Activated naive CD4-positive, alpha-beta T cell treated with anti-CD3 and anti-CD28 coated beads for 36 hours (primary cell): ENCODE data around the gene ABCC2. TPM values are rescaled to one million over a fixed set of nuclear protein-coding genes. Genes with fewer than 3 reads are reported as not detected.
A peak's percentile ranks its signal among the peaks of the same experiment; 100 is the strongest.

ENCODE experiments used
- CTCF ChIA-PET: fragments of 350-600 bp; sonication (Branson Sonifier 250); formaldehyde crosslinking; loops from one replicate; lab custom pipeline; 2021; ENCODE audit warnings: antibody characterized with exemption; lab: Charles Lee
- DNase-seq: peaks from one replicate; pipeline ENCODE4 v3.0.0-alpha.2; 2020
- H3K27ac Mint-ChIP-seq: one replicate; pipeline ENCODE4 v1.8.0; 2021; ENCODE audit warnings: mild to moderate bottlenecking, mixed read lengths
- H3K27me3 Mint-ChIP-seq: one replicate; pipeline ENCODE4 v1.8.0; 2021; ENCODE audit warnings: low read depth, mixed read lengths
- H3K36me3 Mint-ChIP-seq: one replicate; pipeline ENCODE4 v1.8.0; 2021; ENCODE audit warnings: low read depth, mixed read lengths
- H3K4me1 Mint-ChIP-seq: one replicate; pipeline ENCODE4 v1.8.0; 2021; ENCODE audit warnings: low read depth, mixed read lengths
- H3K4me3 Mint-ChIP-seq: one replicate; pipeline ENCODE4 v1.8.0; 2021; ENCODE audit warnings: mild to moderate bottlenecking, moderate library complexity, mixed read lengths
- H3K9me3 Mint-ChIP-seq: one replicate; pipeline ENCODE4 v1.8.0; 2021; ENCODE audit warnings: mixed read lengths
- intact Hi-C: fragments of 100-400 bp; cut with micrococcal nuclease; formaldehyde crosslinking; loops from one replicate; pipeline ENCODE4 v1.15.1; 2023
- total RNA-seq, 2 experiments: library from RNA; stranded (reverse); gene quantifications; one replicate each; pipeline ENCODE4 v1.2.3, GENCODE V29; 2021

Gene ABCC2
- total RNA-seq, 2 experiments from 2014 or later: 0.20 to 0.64 TPM

- H3K27ac Mint-ChIP-seq: no peak overlapping the region
- H3K4me1 Mint-ChIP-seq: peaks cover 4% of the 10 kb centered on the region
- H3K4me3 Mint-ChIP-seq: no peak overlapping the region
- peaks cover 2% of the 10 kb centered on the region for H3K36me3 Mint-ChIP-seq
- CTCF ChIA-PET: interaction anchor here (1.8 to 7.6 kb wide), 2 partner anchors 160 to 200 kb away, joined by 6 to 172 read pairs; partner anchors contain the start of gene DNMBP
- H3K9me3 Mint-ChIP-seq: no peaks in the 10 kb centered on the region
- no peaks in the 10 kb centered on the region for H3K27me3 Mint-ChIP-seq
- no peak for DNase-seq
- intact Hi-C loops: loop anchor here (5.0 kb wide), 3 partner anchors 118 to 658 kb away; no protein-coding TSS in a partner anchor
These were observed 67.1 kb downstream of the ABCC2 start for GRCh38 chr10:99849536-99849935.

DNA sequence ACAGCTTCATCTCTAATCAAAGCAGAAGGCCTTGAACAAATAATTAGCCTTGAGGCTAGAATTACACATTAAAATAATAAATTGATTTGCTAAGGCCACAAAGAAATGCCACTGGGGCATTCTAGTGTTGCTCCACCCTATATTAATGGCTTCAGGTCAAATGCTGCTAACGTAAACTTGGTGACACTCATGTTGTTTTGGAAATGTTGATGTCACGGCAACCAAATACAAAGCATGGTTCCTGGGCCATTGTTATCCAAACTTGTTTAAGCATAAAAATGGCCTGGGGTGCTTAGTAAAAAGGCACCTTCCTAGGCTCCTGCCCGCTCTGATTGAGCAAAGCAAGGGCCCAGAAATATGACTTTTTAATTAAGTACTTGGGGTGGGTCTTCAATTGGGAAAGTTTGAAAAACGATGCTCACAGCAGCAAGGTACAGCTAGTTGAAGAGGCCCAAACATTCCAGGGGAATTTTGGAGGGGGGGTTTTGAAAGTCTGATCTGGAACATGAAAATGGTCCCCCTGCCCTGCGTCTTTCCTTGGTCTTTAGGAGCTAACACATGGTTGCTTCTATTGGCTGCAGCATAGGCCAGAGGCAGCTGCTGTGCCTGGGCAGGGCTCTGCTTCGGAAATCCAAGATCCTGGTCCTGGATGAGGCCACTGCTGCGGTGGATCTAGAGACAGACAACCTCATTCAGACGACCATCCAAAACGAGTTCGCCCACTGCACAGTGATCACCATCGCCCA, 67.8 kb downstream of the ABCC2 start:
- no peak overlapping the region for H3K4me3 Mint-ChIP-seq
- H3K36me3 Mint-ChIP-seq: peaks cover 2% of the 10 kb centered on the region
- no peaks in the 10 kb centered on the region for H3K27me3 Mint-ChIP-seq
- H3K9me3 Mint-ChIP-seq: no peaks in the 10 kb centered on the region
- CTCF ChIA-PET: interaction anchor here (0.7 to 7.6 kb wide), 2 partner anchors 10 to 199 kb away, joined by 5 to 172 read pairs; no protein-coding TSS in a partner anchor
- no peak overlapping the region for H3K27ac Mint-ChIP-seq
- H3K4me1 Mint-ChIP-seq: peaks cover 4% of the 10 kb centered on the region
- DNase-seq: no peak
- intact Hi-C loops: no loop called here

DNA sequence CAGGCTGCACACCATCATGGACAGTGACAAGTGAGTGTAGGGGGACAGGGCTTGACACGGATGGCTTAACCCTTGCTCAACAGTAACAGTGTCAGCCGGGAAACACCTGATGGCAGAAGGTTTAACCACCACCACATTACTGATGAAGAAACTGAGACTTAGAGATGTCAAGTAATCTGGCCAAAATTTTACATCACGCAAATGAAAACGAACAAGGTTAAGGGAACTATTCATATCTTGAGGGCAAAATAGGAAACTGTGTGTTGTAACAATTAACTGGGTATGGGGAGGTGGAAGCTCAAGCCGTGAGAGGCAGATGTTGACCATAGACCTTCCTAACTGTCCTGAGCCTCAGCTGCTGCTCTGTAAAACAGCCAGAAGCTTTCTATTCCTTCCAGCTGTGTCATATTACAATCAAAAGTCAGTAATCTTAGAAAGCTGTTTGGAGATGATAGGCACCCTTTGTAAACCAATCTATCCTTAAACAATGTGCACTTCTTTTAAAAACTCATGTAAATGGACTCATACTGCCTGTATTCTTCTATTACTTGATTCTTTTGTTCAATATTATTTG, 68.4 kb downstream of the ABCC2 start:
- DNase-seq: no peak
- peaks cover 2% of the 10 kb centered on the region for H3K36me3 Mint-ChIP-seq
- H3K27me3 Mint-ChIP-seq: no peaks in the 10 kb centered on the region
- intact Hi-C loops: no loop called here
- H3K27ac Mint-ChIP-seq: no peak overlapping the region
- peaks cover 2% of the 10 kb centered on the region for H3K4me1 Mint-ChIP-seq
- no peak overlapping the region for H3K4me3 Mint-ChIP-seq
- CTCF ChIA-PET: interaction anchor here (0.7 kb wide), 1 partner anchor 9 kb away, joined by 5 read pairs; no protein-coding TSS in a partner anchor
- no peaks in the 10 kb centered on the region for H3K9me3 Mint-ChIP-seq

- no peak overlapping the region for H3K27ac Mint-ChIP-seq
- H3K4me1 Mint-ChIP-seq: no peaks in the 10 kb centered on the region
- no peak for DNase-seq
- no peaks in the 10 kb centered on the region for H3K27me3 Mint-ChIP-seq
- peaks cover 2% of the 10 kb centered on the region for H3K36me3 Mint-ChIP-seq
- H3K4me3 Mint-ChIP-seq: no peak overlapping the region
- intact Hi-C loops: no loop called here
- CTCF ChIA-PET: no interaction called here
- H3K9me3 Mint-ChIP-seq: no peaks in the 10 kb centered on the region
These were observed 69.4 kb downstream of the ABCC2 start for GRCh38 chr10:99851825-99852224.

DNA sequence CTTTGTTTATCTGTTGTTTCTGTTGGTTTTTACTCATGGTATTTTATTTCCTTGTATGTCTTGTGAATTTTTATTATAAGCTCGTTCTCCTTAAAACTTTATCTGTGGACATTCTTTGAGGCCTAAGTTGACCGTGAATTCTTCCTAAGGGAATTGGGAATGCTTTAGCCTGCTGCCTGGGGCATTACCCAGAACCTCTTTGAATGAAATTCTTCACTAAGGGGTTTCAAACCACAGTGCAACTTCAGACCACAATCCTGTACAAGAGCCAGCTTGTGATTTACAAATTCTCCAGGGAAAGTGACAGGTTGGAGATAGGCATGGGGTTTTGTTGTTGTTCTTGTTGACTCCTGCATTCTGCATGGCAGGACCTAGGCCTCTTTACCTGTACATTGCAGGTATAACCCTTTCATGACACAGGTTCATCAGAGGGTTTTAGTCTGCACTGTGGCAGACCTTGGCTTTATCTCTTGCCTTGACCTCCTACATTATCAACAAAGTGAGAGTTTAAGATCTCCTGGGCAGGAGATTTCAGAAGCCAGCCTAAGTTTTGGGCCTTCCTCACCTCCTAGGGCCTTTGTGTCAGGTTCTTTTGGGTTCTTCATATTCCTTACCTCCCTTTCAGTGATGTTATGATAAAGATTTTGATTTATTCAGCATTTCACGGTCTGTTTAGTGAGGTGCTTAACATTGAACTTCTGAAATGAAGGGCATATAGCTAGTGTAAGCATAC, 70.2 kb downstream of the ABCC2 start:
- H3K9me3 Mint-ChIP-seq: no peaks in the 10 kb centered on the region
- intact Hi-C loops: no loop called here
- H3K4me3 Mint-ChIP-seq: no peak overlapping the region
- H3K27me3 Mint-ChIP-seq: no peaks in the 10 kb centered on the region
- H3K36me3 Mint-ChIP-seq: peaks cover 2% of the 10 kb centered on the region
- CTCF ChIA-PET: interaction anchor here (1.2 to 2.7 kb wide), 2 partner anchors 157 to 193 kb away, joined by 3 to 20 read pairs; partner anchors contain the start of gene DNMBP
- H3K4me1 Mint-ChIP-seq: no peaks in the 10 kb centered on the region
- no peak for DNase-seq
- no peak overlapping the region for H3K27ac Mint-ChIP-seq

GRCh38 chr10:99853655-99854054, 71.2 kb downstream of the ABCC2 start:
- Mint-ChIP-seq H3K36me3 (peaks cover 2% of the 10 kb centered on the region), H3K27ac (no peak overlapping the region), H3K27me3 (no peaks in the 10 kb centered on the region), H3K4me1 (no peaks in the 10 kb centered on the region), H3K9me3 (no peaks in the 10 kb centered on the region), H3K4me3 (no peak overlapping the region)
- no peak for DNase-seq
- CTCF ChIA-PET: interaction anchor here (0.7 to 2.7 kb wide), 5 partner anchors 8 to 192 kb away, joined by 3 to 20 read pairs (median 3); partner anchors contain the start of gene DNMBP
- intact Hi-C loops: no loop called here

GRCh38 chr10:99854860-99855259, 72.4 kb downstream of the ABCC2 start:
- Mint-ChIP-seq H3K4me3 (no peak overlapping the region), H3K9me3 (no peaks in the 10 kb centered on the region), H3K36me3 (peaks cover 2% of the 10 kb centered on the region), H3K4me1 (no peaks in the 10 kb centered on the region), H3K27me3 (no peaks in the 10 kb centered on the region), H3K27ac (no peak overlapping the region)
- CTCF ChIA-PET: interaction anchor here (1.1 to 2.7 kb wide), 5 partner anchors 9 to 191 kb away, joined by 3 to 20 read pairs (median 8); partner anchors contain the start of gene DNMBP
- no peak for DNase-seq
- intact Hi-C loops: no loop called here

- intact Hi-C loops: no loop called here
- Mint-ChIP-seq H3K9me3 (no peaks in the 10 kb centered on the region), H3K4me1 (no peaks in the 10 kb centered on the region), H3K4me3 (no peak overlapping the region), H3K36me3 (peaks cover 2% of the 10 kb centered on the region), H3K27me3 (no peaks in the 10 kb centered on the region), H3K27ac (no peak overlapping the region)
- CTCF ChIA-PET: interaction anchor here (1.1 to 2.3 kb wide), 4 partner anchors 10 to 190 kb away, joined by 3 to 12 read pairs (median 6); partner anchors contain the start of gene DNMBP
- DNase-seq: no peak
These were observed 73.1 kb downstream of the ABCC2 start for GRCh38 chr10:99855479-99856071.

GRCh38 chr10:99858849-99859248, 76.4 kb downstream of the ABCC2 start:
- H3K27me3 Mint-ChIP-seq: peaks cover 4% of the 10 kb centered on the region
- H3K36me3 Mint-ChIP-seq: no peaks in the 10 kb centered on the region
- CTCF ChIA-PET: interaction anchor here (0.8 to 2.3 kb wide), 5 partner anchors 11 to 187 kb away, joined by 3 to 8 read pairs (median 6); no protein-coding TSS in a partner anchor
- DNase-seq: no peak
- no peaks in the 10 kb centered on the region for H3K9me3 Mint-ChIP-seq
- H3K4me1 Mint-ChIP-seq: no peaks in the 10 kb centered on the region
- H3K4me3 Mint-ChIP-seq: no peak overlapping the region
- no peak overlapping the region for H3K27ac Mint-ChIP-seq
- intact Hi-C loops: no loop called here

DNA sequence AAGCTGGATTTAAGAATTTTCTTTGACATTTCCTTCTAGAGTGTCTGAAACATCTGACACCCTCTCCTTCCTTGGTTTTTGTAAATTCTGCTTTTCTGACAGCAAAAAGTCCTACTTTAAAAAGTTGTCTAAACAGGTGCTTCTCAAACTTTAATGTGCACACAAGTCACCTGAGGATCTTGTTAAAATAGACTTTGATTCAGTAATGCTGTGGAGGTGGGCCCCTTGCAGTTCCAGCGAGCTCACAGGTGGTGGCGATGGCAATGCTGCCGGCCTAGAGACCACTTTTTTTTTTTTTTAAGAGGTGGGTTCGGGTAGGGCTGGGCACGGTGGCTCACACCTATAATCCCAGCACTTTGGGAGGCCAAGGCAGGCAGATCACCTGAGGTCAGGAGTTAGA, 77.1 kb downstream of the ABCC2 start:
- intact Hi-C loops: no loop called here
- H3K4me3 Mint-ChIP-seq: no peak overlapping the region
- H3K27ac Mint-ChIP-seq: no peak overlapping the region
- CTCF ChIA-PET: interaction anchor here (0.7 to 2.3 kb wide), 7 partner anchors 9 to 429 kb away, joined by 3 to 8 read pairs (median 5); no protein-coding TSS in a partner anchor
- H3K9me3 Mint-ChIP-seq: no peaks in the 10 kb centered on the region
- no peaks in the 10 kb centered on the region for H3K36me3 Mint-ChIP-seq
- DNase-seq: peak; percentile 29
- H3K27me3 Mint-ChIP-seq: peaks cover 10% of the 10 kb centered on the region
- H3K4me1 Mint-ChIP-seq: no peaks in the 10 kb centered on the region

DNA sequence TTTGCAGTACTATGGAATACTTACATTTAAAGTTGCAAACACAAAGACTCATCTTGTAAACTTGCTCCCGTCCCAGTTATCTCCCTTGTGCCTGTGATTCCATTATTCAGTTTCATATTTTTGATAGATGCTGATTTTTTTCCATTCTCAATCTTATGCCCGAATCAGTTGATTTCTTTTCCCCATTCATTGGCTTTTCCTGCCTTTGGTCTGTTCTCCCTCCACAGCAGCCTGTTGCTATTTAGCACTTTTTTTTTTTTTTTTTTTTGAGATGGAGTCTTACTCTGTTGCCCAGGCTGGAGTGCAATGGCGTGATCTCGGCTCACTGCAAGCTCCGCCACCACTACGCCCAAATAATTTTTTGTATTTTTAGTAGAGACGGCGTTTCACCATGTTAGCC, 78.0 kb downstream of the ABCC2 start:
- Mint-ChIP-seq H3K27ac (no peak overlapping the region), H3K27me3 (peaks cover 17% of the 10 kb centered on the region), H3K4me3 (no peak overlapping the region), H3K9me3 (no peaks in the 10 kb centered on the region), H3K4me1 (no peaks in the 10 kb centered on the region), H3K36me3 (no peaks in the 10 kb centered on the region)
- CTCF ChIA-PET: interaction anchor here (0.6 to 1.9 kb wide), 6 partner anchors 10 to 187 kb away, joined by 3 to 6 read pairs (median 5); no protein-coding TSS in a partner anchor
- no peak for DNase-seq
- intact Hi-C loops: no loop called here
